Stimulated activated CD8-positive, alpha-beta memory T cell treated with anti-CD3 and anti-CD28 coated beads, Interleukin-7, amount 100 ng/mL, for 4 hours (primary cell): Measurements from ENCODE around the gene RAB8A.

Source experiments
- DNase-seq, 2 donors: peaks; one replicate each; pipeline ENCODE4 v3.0.0-alpha.2; 2020; ENCODE audit warnings: low read depth in 2 of 2

Gene RAB8A

GRCh38 chr19:16180611-16181010 is 68.9 kb downstream of the RAB8A start:
- no peak for DNase-seq
